HG03175 (cell line): ENCODE data around the gene CCND2.

Experiments
- ATAC-seq: cut with Tn5 transposase; IDR thresholded peaks from one replicate; pipeline ENCODE4 v1.9.1; 2021; ENCODE audit warnings: mild to moderate bottlenecking, moderate library complexity; ENCODE audit not compliant: unreplicated experiment

Gene CCND2

DNA sequence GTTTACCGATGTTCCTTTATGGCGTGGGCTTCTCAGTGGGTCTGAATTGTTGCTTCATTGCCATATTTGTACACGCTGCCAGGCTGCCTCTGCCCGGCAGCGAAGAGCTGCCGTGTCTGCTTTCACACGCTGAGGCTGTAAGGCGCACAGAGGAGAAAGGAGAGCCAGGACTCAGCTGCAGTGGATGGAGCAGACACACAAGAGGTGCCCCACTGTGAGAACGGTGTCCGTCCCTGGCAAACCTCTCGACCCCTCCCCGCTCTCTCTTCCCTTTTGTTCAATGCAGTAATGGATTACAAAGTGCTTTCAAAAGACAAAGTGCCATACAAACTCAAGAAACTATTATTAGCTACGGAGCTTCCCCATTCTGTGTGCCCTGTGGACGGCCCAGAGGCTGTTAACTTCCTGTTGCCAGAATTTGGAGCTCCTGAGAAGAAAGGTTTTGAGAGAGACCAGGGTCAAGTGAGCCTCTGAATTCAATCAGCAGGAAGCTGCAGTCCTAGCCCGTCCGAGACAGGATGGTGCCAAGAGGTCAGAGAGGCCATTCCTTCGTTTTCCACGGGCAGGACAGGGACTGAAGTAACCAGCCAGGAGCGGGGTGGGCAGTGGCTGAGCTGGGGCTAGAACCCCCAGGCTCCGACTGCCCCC lies 15.8 kb downstream of the CCND2 start:
- no peak for ATAC-seq

DNA sequence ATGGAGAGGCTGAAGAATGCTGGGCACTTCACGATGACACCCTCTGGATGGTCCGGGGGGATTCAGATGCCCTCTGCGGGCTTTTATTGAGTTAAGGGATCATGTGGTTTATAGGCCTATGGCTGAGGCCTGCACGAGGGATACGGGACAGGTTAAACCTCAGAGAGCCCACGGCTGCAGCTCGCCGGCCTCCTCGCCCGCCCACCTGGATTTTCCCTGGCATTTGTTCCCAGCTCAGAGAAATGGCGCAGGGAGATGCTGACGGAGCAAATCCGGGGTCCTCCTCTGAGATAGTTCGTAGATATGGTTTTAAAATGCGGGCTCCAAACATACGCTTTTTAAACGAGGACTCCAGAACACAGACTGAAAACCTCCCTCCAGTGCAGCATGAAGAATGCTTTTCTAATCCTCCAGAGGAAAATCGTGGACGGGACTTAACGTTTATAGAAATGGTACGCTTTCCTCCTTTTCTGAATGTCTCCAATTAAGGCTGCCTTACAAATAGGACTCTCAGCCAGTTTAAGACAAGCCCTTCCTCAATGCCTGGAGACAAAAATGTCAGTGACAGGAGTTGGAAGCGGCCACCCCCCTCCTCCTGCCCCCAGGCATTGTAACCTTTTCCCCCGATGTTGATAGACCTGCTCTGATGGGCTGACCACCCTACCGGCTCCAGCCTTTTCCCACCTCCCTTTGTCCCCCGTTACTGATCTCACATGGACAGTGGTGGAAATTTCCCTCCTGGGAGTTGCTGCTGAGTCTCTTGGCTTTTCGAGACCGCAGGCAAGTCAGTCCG lies 16.6 kb downstream of the CCND2 start:
- ATAC-seq: no peak

DNA sequence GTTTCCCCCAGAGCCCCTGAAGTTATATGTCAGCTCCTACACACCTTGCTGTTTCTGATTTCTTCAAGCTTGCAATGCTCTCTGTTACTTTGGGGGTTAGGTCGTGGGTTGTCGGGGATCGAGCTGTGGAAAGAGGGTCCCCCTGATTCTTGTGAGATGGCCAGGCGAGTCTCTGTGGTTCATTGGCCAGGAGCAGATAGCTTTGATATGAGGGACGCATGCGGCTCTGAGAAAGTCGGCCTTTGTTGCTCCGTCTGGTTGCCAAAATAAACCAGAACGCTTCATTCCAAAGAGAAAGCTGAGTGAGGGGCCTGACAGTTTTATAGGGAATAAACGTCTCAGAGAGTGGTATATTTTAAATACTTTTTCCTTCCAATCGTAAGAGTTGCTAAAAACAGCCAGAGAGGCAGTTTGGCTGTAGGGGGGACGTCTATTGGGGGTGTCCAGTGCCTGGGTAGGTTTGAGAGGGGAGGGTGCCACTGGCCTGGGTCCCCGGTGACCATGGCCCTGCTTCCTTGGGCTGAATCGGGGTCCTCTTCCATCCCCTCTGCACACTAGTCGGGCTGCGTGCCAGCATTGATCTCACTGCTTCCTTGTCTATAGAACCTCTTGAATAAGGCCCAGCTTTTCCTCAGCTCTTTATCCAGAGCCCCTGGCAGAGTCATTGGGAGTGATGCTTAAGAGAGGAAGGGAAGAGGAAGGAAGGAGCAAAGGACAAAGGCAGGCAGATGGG lies 18.9 kb downstream of the CCND2 start:
- ATAC-seq: no peak

DNA sequence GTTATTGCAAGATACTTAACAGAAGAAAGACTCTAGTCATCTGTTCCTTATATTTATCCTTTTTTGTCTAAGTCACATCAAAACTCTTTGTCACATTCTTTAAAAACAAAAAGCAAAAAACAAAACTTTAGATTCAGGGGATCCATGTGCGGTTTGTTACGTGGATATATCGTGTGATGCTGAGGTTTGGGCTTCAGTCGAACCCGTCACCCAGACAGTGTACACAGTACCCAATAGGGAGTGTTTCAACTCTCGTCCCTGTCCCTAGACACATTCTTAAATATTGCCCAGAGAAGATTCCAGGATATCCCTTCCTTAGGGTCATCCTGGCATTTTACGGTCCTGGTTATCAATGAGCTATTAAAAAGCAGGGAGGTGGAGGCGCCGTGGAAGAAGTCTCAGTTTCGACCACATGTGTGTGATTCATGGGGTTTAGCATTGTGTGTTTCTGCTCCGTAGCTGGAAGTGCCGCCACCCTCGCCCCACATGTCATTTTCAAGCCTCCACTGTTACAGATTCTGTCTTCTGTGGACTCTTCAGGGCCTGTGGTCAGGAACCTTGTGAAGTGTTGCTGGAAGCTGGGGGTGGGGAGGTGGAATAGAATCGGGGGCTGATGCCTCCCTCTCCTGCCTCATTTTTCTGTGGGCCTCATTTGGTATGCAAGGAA lies 19.9 kb downstream of the CCND2 start:
- ATAC-seq: no peak

DNA sequence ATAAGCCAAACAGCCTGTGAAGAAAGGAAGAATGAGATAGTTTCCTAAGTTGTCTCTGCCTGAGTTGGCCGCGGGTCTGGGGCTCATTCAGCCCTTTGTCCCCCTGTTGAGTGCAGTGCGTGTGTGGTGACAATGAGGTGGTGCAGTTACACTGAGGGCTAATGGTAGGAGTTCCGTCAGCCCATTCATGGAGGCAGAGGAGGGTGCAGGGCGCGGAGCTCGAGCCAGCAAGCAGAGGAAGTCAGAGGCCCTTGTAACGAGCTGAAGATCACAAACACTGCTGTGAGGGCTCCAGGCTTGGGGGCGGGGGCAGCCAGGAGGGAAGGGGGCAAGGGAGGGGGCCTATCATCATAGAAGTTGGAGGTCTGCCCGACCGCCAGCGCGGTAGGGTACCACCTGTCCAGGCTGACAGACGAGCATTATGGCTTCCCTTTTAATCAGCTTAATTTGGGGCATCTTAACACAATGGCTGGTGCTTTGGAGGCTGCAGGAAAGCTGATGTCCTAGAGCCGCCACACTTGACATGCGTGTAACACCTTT lies 20.5 kb downstream of the CCND2 start:
- ATAC-seq: no peak

DNA sequence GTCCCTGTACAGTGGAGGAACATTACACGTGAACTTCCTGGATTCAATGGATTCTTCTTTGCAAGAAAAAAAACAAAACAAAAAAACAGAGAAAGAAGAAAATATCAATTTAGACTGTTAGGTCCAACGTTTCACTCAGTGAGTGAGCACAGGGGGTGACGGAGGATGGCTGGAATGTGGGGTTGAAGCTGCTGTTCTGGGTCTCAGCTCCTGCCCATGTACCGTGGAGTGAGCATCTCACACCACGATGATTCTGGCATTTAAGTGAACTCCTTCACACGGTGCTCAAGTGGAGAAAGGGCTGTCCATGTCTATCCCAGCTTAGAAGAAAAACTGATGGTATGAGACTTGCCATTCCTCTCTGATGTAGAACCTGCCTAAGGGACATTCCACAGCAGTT lies 23.2 kb downstream of the CCND2 start:
- no peak for ATAC-seq

DNA sequence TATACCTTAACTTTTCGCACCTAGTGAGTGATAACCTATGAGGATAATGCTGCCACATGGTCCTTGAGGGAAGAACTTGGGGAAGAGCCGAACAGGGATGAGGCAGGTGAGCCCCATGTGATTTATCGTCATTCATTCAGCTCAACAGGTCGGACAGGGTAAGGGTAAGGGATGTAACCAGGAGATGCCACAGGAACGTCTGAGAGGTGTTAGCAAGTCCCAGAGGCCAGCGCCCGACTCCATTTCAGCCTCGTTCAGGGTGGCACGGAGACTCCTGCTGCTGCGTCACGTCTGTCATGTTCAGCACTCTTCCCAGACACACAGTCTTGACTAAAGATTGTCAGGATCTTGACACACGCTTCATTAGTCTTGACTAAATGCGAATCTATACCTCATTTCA lies 24.1 kb downstream of the CCND2 start:
- ATAC-seq: no peak

DNA sequence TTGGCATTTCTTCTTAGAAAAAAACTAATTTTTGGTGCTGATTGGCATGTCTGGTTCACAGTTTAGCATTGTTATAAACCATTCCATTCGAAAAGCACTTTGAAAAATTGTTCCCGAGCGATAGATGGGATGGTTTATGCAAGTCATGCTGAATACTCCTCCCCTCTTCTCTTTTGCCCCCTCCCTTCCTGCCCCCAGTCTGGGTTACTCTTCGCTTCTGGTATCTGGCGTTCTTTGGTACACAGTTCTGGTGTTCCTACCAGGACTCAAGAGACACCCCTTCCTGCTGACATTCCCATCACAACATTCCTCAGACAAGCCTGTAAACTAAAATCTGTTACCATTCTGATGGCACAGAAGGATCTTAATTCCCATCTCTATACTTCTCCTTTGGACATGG lies 27.3 kb downstream of the CCND2 start:
- ATAC-seq: no peak

DNA sequence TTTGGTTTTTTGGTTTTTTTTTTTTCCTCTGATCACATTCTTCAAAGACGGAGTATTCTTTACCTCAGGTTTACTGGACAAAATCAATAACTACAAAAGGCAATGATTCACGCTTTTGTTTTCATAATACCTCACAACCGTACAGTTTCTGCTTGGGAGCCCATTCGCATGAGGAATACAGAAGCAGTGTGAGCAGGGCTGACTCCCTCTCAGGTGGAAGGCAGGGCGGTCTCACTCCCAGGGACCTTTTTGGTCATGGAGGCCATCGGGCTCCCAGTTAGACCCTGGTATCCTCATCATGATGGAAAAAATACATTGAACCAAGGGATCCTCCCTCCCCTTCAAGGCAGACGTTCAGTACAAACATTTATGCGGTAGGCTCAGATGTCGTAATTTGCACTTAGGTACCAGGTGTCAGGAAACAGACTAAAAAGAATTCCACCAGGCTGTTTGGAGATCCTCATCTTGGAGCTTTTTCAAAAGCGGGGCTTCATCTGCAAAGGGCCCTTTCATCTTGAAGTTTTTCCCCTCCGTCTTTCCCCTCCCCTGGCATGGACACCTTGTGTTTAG lies 28.5 kb downstream of the CCND2 start:
- no peak for ATAC-seq

DNA sequence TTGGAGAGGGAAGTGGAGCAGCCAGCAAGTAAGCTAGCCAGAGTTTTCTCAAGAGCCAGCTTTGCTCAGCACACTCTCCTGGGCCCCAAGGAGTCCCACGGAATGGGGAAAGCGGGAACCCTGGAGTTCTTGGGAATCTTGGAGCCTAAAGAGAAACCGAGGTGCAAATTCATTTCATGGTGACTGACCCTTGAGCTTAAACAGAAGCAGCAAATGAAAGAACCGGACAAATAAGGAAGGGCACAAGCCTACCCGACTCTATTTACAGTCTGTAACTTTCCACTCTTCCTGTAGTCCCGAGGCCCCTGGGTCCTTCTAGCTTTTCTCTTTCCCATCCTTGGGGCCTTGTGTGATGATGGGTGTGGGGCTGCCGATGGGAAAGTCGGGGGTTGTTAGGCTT lies 29.3 kb downstream of the CCND2 start:
- no peak for ATAC-seq

DNA sequence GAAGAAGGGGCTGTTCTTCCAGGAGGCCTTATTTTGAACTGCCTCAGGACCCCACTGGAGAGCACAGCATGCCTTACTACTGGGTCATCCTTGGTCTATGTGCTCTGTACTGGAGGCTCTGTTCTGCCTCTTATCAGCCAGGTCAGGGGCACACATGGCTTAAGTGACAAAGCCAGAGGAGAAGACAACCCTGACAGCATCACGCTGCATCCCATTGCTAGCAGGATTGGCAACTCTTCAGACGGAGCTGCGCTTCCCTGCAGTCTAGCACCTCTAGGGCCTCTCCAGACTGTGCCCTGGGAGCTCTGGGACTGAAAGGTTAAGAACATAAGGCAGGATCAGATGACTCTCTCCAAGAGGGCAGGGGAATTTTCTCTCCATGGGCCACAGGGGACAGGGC lies 30.2 kb downstream of the CCND2 start:
- no peak for ATAC-seq

DNA sequence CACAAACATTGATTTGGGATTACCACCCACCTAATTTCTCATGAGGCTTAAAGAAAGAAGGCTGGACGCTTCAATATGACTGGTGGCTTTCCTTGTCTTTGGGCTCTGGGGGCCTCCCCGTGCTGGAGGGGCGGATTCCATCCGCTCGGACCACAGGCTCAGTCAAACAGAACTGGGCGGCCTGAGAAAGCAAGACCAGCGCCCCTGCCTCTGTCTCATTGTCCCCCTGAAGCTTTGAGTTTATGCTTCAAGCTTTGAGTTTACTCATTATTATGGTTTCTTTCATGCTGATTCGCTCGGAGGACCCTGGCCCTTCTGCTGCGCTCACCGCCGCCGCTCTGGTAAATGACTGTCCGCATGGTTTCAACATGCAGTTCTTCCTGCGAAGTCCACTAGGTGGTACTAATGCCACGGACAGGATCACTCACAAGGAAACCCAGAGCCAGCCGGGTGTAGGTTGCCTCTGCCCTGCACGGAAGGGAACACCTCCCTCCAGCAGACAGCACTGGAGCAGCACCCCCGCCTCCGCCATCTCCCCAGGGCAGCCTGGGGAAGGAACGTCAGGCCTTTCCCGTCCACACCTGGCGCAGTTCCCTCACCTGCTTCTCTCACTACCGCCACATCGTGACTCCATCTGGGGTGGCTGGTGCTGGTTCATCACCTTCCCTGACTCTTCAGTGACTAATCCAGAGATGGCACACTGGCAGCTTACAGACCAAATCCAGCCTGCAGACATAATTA lies 34.2 kb downstream of the CCND2 start:
- no peak for ATAC-seq

DNA sequence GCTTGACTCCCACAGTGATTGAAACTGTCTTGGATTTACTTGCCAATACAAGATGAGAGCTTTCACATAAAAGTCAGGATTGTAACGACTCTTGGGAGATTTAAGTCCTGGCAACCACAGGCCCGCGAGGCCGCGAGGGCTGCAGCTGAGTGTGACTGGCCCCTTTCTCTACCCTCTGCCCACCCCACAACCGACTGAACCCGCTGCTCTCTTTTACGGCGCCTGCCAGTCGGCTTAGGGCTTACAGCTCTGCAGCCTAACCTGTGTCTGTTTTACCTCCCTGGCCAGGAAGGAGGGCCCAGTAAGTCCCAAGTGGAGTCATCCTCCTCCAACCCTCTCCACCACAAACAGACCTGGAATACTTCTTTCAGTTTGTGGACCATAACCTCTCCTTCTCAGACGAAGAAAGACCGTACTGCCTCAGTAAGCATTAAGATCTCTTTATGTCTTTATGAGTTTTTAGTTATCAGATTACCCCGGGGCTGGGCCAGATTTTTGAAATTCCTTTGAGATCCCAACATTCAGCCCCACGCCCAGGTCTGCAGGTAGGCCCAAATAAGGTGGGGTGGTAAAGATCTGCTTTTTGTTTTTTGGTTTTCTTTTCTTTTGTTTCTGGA lies 34.9 kb downstream of the CCND2 start:
- ATAC-seq: no peak

DNA sequence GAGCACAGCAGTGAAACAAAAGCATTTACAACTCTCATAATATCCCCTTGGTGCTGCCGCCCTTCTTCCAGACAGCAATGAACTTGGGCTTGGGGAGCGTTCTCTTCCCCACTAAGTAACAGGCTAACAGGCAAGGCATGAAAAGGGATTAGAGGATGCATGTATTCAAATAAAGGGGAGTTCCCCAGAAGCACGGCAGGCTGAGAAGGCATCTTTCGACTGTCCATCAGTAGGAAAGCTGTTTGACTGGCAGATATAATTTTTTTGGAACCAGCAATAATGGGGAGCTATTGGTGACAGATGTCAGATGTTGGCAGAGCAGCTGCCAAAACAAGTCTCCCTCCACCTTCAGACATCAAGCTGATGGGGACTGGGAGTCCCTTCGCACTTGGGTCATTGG lies 38.2 kb downstream of the CCND2 start:
- ATAC-seq: no peak

DNA sequence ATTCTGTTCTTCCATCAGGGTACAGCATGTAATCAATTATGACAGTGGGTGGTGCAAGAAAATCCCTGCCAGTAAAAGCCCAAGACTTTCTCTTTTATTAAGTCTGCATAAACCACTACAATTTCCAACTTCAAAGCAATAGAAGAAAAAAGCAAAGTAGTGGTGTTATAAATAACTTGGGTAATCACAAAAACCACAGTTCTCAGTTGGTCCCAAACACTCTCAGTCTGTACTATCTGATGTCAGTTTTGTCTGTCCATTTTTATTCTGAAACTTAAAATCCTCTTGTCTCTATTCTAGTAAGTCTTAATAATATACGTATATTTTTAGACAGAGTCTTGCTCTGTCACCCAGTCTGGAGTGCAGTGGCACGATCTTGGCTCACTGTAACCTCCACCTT lies 38.7 kb downstream of the CCND2 start:
- ATAC-seq: no peak

DNA sequence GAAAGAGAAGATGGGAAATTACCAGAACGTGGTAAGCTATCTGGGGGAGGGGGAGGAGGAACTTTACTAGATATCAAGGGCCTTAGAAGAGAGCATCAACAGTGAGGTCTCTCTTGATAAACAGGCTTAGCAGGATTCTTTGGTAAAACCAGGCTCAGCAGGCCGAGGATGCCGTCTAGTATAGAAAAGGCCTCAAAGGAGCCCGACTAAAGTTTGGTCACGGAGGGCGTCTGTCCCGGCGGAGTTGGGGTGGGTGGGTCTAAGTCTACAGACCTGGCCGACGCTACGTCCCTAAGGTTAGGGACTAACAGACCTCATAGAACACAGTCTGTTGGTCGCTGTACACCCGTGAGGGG lies 46.9 kb downstream of the CCND2 start:
- ATAC-seq: peak; percentile 39

DNA sequence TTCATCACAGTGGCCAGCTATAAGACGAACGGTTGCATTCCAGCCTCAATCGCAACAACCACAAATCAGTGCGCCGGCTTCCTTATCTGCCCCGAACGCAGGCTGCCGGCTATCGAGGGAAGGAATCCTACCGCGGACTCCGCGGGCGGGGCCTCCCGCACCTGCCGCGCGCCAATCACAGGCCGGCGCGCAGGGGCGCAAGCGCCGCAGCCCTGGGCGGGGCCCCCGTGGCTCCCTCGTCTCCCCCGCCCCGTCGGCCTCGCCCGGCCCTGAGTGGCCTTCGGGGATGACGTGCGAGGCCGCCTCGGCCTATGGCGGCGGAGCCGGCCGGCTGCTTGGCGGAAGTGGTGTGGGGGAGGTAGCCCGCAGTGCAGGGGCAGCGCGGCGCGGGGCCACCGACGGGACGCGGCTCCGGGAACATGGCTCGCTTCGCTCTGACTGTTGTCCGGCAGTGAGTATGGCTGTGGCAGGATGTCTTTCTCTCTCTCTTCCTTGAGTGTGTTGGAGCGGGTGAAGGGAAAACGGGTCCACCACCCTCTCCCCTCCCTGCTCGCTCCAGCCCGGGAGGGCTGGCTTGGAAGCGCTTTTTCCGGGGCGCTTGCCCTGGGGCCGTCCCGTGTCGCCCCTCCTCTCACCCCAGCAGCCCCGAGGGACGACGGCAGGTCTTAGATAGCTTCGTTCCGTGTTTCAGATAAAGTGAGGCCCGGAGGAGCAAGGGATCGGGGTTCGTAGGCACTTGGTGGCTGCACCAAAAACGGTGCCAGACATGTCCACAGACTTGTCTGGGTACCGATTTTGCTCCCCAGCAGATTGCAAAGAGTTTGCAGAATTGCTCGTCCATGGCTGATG lies 47.5 kb downstream of the CCND2 start, which contains the start of gene TIGAR:
TSS of gene TIGAR (plus strand) at position 361 of the 849 bp plus-strand sequence. CDS start at position 420, 59 bp downstream.
- ATAC-seq: peak; percentile 96

DNA sequence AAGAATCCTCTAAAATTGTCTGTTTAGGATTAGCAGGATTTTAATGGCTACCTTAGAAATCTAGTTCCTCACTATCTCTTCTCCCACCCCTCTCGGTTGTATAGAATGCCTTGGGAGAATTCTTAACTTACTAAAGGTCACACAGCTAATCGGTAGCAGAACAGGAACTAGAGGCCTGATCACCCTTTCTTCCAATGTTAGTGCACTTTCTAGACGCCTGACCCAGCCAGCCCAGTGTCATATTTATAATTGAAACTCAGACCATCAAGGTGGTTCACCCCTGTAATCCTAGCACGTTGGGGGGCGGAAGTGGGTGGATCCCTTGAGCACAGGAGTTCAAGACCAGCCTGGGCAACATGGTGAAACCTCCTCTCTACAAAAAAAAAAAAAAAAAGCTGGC lies 49.2 kb downstream of the CCND2 start:
- no peak for ATAC-seq
